Parathyroid adenoma (tissue), 2 donors: ENCODE data around the gene LRRC8C.

Experiments used
- H2AFZ ChIP-seq: fragments of 300-600 bp; sonication (generic); one replicate; pipeline ENCODE4 v1.7.0; 2017; ENCODE audit warnings: antibody characterized with exemption, mild to moderate bottlenecking
- H3K27ac ChIP-seq: fragments of 300-600 bp; sonication (generic); one replicate; pipeline ENCODE4 v1.7.0; 2017
- H3K27me3 ChIP-seq: fragments of 300-600 bp; sonication (generic); one replicate; pipeline ENCODE4 v1.7.0; 2017; ENCODE audit warnings: low read length; ENCODE audit not compliant: control insufficient read depth, insufficient read depth
- H3K36me3 ChIP-seq: fragments of 300-600 bp; sonication (generic); one replicate; pipeline ENCODE4 v1.7.0; 2017; ENCODE audit warnings: low read length; ENCODE audit not compliant: control insufficient read depth, insufficient read depth
- H3K4me1 ChIP-seq: fragments of 300-600 bp; sonication (generic); one replicate; pipeline ENCODE4 v1.7.0; 2017; ENCODE audit warnings: control low read depth
- H3K4me2 ChIP-seq: fragments of 300-600 bp; sonication (generic); one replicate; pipeline ENCODE4 v1.7.0; 2017; ENCODE audit warnings: low read length
- H3K4me3 ChIP-seq: fragments of 300-600 bp; sonication (generic); one replicate; pipeline ENCODE4 v1.7.0; 2017; ENCODE audit warnings: low read depth, low read length
- H3K79me2 ChIP-seq: fragments of 300-600 bp; sonication (generic); one replicate; pipeline ENCODE4 v1.7.0; 2017; ENCODE audit warnings: control low read depth
- H3K9ac ChIP-seq: fragments of 300-600 bp; sonication (generic); one replicate; pipeline ENCODE4 v1.7.0; 2017; ENCODE audit warnings: mild to moderate bottlenecking
- H3K9me3 ChIP-seq: fragments of 300-600 bp; sonication (generic); one replicate; pipeline ENCODE4 v1.7.0; 2017; ENCODE audit warnings: low read length; ENCODE audit not compliant: control insufficient read depth
- TF ChIP-seq, protein P1 (sequence below): fragments of 300-600 bp; sonication (generic); IDR thresholded peaks from one replicate; pipeline ENCODE4 v1.7.0; 2017; ENCODE audit warnings: antibody characterized with exemption, mild to moderate bottlenecking
- donor health status: primary hyperparathyroidism.

The LRRC8C gene

DNA sequence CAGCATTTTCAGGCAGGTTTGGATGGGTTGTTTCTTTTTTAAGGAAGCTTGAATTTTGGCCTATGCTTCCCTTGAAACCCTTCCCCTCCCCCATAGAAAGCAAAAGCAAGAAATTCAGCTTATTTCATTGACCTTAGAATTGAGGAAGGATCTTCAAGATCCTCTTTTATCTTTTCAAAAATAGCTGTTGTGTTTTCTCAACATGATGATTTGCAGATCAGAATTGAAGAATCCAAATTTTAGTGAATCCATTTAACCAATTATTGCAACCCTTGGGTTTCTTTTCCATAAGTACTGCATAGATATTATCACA lies 73.7 kb downstream of the LRRC8C start:
- H3K4me3 ChIP-seq: no peak overlapping the region
- no peaks in the 10 kb centered on the region for H3K9me3 ChIP-seq
- no peaks in the 10 kb centered on the region for H3K27me3 ChIP-seq
- no peak overlapping the region for H3K4me2 ChIP-seq
- H3K36me3 ChIP-seq: no peaks in the 10 kb centered on the region
- H2AFZ ChIP-seq: no peak overlapping the region
- H3K27ac ChIP-seq: no peak overlapping the region
- H3K9ac ChIP-seq: no peak overlapping the region
- H3K79me2 ChIP-seq: no peaks in the 10 kb centered on the region
- TF ChIP-seq, protein P1, sequence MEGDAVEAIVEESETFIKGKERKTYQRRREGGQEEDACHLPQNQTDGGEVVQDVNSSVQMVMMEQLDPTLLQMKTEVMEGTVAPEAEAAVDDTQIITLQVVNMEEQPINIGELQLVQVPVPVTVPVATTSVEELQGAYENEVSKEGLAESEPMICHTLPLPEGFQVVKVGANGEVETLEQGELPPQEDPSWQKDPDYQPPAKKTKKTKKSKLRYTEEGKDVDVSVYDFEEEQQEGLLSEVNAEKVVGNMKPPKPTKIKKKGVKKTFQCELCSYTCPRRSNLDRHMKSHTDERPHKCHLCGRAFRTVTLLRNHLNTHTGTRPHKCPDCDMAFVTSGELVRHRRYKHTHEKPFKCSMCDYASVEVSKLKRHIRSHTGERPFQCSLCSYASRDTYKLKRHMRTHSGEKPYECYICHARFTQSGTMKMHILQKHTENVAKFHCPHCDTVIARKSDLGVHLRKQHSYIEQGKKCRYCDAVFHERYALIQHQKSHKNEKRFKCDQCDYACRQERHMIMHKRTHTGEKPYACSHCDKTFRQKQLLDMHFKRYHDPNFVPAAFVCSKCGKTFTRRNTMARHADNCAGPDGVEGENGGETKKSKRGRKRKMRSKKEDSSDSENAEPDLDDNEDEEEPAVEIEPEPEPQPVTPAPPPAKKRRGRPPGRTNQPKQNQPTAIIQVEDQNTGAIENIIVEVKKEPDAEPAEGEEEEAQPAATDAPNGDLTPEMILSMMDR: no peak
- no peaks in the 10 kb centered on the region for H3K4me1 ChIP-seq

DNA sequence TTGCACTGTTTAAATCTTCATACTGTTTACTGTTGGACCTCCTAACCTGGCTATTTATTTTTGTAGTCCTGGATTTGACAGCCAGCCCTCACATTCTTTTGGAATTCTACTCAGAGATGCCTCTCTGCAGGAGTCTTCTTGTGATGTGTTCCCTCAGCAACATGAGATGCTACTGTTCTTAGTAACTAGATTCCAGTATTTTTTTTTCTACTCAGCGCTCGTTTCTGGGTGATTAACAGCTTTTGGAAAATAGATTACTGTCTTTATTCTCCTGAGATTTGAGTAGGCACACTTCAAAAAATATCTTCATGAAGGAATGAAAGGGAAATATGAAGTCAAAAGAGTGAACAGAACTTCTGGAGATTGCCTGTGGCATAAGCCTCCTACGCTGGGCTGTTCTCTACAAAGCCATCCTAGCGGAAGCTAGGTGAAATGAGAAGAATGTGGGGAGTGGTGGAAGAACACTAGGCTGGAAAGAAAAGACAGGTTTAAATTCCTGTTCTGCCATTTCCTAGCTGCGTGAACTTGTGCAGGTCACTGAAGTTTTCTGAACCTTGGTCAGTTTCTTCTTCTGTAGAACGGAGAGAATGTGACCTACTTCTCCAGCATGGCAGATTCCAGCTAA lies 75.9 kb downstream of the LRRC8C start:
- no peak overlapping the region for H3K9ac ChIP-seq
- no peak overlapping the region for H3K27ac ChIP-seq
- no peak overlapping the region for H3K4me2 ChIP-seq
- no peaks in the 10 kb centered on the region for H3K9me3 ChIP-seq
- no peaks in the 10 kb centered on the region for H3K4me1 ChIP-seq
- TF ChIP-seq, protein P1: no peak
- no peaks in the 10 kb centered on the region for H3K36me3 ChIP-seq
- H3K27me3 ChIP-seq: no peaks in the 10 kb centered on the region
- no peaks in the 10 kb centered on the region for H3K79me2 ChIP-seq
- H3K4me3 ChIP-seq: no peak overlapping the region
- no peak overlapping the region for H2AFZ ChIP-seq

DNA sequence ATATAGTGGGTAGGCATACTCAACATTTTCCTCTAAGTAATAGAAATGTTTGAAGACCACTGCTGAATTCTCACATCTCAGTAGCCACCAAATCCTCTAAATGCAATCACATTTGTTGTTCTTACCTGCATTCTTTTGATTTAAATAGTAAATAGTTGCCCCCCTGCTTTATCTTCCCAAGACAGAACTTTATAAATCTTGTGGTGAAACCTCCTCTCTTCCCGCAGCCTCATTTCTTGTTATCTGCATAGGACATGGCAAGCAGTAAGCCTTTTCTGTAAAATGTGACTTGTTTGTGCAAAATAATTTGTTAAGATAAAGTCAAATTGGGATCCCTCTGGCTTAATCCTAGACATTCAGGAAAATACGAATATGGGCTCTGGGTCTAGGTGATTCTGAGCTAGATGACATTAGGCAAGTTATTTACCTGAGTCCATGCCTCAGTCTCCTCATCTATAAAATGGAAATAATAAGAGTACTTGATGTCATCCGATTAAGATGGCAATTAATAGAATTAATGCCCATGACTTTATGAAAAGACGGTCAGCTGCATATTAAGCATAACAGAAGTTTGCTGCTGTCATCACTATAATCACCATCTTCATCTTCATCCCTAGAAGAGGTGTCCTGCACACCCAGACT lies 77.7 kb downstream of the LRRC8C start:
- Histone ChIP-seq H3K27ac (no peak overlapping the region), H3K36me3 (no peaks in the 10 kb centered on the region), H3K9me3 (no peaks in the 10 kb centered on the region), H3K4me2 (no peak overlapping the region), H3K79me2 (no peaks in the 10 kb centered on the region), H3K27me3 (no peaks in the 10 kb centered on the region), H3K4me1 (no peaks in the 10 kb centered on the region), H3K4me3 (no peak overlapping the region), H3K9ac (no peak overlapping the region), H2AFZ (no peak overlapping the region)
- TF ChIP-seq, protein P1: no peak

DNA sequence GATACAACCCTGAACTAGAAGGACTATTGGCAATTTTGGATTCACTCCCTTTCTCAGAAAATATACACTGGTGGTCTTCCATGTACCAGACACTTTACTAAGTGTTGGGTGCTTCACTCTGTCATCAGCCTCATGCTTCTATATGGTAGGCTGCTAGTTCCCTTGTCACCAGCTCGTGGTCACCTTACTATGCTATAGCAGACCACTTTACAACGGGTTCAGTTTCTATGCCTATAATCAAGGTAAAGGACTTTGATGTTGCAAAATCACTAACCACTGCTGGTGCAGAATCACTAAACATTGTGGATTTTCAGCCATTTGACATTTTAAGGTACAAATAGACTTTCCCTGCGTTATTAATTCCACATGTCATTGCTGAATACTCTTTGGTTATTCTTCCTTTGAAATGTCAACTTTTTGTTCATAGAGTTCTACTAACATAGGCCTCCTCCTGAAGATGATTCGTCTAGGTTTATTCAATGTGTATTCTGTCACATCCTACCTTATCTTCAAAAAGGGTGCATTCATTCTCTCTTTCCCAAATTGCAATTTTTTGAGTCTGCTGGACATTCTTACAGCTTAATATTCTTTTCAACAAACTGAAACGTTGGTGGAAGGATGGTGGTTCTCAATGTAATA lies 78.3 kb downstream of the LRRC8C start:
- Histone ChIP-seq H3K9ac (no peak overlapping the region), H3K36me3 (no peaks in the 10 kb centered on the region), H3K4me3 (no peak overlapping the region), H3K27me3 (no peaks in the 10 kb centered on the region), H3K4me1 (no peaks in the 10 kb centered on the region), H3K27ac (no peak overlapping the region), H2AFZ (no peak overlapping the region), H3K4me2 (no peak overlapping the region), H3K9me3 (no peaks in the 10 kb centered on the region), H3K79me2 (no peaks in the 10 kb centered on the region)
- TF ChIP-seq, protein P1: no peak
